Activated T-cell treated with anti-CD3 and anti-CD28 coated beads, Interleukin-2, amount 50 U/mL, for 24 hours (primary cell): ENCODE data around the gene MREG.
A peak's percentile ranks its signal among the peaks of the same experiment; 100 is the strongest.
"Not testable (repeated sequence)": the region's sequence is repeated elsewhere in the genome, so short reads cannot be mapped to it uniquely, and the experiment has no call there.

Experiments used
- DNase-seq: peaks from one replicate; pipeline ENCODE4 v3.0.0-alpha.2; 2020
- H3K27ac Mint-ChIP-seq: 2 replicates; pipeline ENCODE4 v1.8.0; 2020; ENCODE audit warnings: mild to moderate bottlenecking, mixed read lengths
- H3K27me3 Mint-ChIP-seq: 2 replicates; pipeline ENCODE4 v1.8.0; 2020; ENCODE audit warnings: mixed read lengths
- H3K36me3 Mint-ChIP-seq: 2 replicates; pipeline ENCODE4 v1.8.0; 2020; ENCODE audit warnings: low read depth, mixed read lengths
- H3K4me1 Mint-ChIP-seq: 2 replicates; pipeline ENCODE4 v1.8.0; 2020; ENCODE audit warnings: low read depth, mixed read lengths
- H3K4me3 Mint-ChIP-seq: 2 replicates; pipeline ENCODE4 v1.8.0; 2020; ENCODE audit warnings: mild to moderate bottlenecking, moderate library complexity, mixed read lengths
- H3K9me3 Mint-ChIP-seq: 2 replicates; pipeline ENCODE4 v1.8.0; 2020; ENCODE audit warnings: mixed read lengths

MREG gene

DNA sequence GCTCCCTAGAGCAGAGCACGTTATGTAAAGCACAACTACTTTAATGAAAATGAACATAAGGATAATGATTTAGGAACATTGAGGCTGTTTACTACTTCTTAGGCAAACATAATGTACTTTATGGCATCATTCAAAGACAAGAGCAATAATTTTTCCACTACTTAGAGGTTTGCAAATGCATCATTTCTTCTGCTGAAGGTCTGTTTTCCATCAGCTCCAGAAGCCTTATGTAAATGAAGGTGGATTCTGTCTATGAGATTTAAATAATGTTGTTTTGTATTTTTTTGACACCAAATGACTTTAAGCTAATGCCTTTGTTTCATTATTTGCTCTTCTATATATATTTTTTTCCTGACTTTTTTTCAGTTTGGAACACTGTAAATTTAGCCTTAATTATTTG lies 28.1 kb downstream of the MREG start:
- Mint-ChIP-seq H3K27ac (no peak overlapping the region), H3K27me3 (no peaks in the 10 kb centered on the region), H3K4me3 (no peak overlapping the region), H3K36me3 (peaks cover 47% of the 10 kb centered on the region), H3K4me1 (peaks cover 24% of the 10 kb centered on the region), H3K9me3 (peaks cover 13% of the 10 kb centered on the region)
- DNase-seq: no peak

DNA sequence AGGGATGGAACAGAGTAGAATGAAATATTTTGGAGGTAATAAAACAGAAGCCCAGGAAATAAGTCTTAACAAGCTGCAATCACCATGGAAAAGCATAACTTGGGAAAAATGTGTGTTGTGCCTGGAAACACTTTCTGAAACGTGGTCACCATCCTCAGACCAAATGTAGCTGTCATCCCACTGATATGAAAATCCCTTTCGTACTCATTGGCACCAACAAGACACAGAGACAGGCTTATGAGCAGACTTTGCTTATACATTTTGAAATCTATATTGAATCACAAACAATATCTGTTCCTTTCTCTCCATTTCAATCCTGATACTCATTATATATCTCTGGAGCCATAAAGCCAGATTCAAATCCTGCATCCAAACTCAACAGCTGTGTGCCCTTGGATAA lies 28.7 kb downstream of the MREG start:
- H3K36me3 Mint-ChIP-seq: peaks cover 41% of the 10 kb centered on the region

DNA sequence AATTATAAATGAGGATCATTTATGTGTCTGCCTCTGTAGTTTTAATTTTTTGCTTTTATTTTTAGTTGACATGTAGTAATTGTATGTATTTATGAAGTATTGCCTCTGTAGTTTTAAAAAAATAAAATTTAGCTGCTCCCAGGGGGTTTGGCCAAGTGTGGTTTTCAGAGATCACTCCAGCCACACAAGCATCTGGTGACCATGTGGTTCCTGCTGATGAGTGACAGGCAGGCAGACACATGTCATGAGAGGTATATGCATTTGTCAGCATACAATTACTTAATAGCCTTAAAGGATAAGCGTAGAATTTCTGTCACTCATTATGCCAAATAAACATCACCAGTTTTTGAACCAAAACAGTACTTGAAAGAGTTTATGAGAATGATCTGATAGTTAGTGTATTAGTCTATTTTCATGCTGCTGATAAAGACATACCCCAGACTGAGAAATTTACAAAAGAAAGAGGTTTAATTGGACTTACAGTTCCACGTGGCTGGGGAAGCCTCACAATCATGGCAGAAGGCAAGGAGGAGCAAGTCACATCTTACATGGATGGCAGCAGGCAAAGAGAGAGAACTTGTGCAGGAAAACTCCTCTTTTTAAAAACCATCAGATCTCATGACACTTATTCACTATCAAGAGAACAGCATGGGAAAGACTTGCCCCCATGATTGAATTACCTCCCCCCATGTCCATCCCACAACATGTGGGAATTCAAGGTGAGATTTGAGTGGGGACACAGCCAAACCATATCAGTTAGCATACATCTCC lies 29.6 kb downstream of the MREG start:
- Mint-ChIP-seq H3K4me1 (peaks cover 33% of the 10 kb centered on the region), H3K9me3 (peaks cover 12% of the 10 kb centered on the region), H3K36me3 (peaks cover 34% of the 10 kb centered on the region), H3K27me3 (no peaks in the 10 kb centered on the region), H3K27ac (no peak overlapping the region), H3K4me3 (no peak overlapping the region)
- no peak for DNase-seq

More for the DNA sequence above, 28.7 kb downstream of the MREG start:
- Mint-ChIP-seq H3K9me3 (peaks cover 12% of the 10 kb centered on the region), H3K27me3 (no peaks in the 10 kb centered on the region), H3K4me3 (no peak overlapping the region), H3K27ac (no peak overlapping the region), H3K4me1 (peaks cover 27% of the 10 kb centered on the region)
- DNase-seq: no peak

GRCh38 chr2:215982465-215982875 lies 30.9 kb downstream of the MREG start:
- H3K27me3 Mint-ChIP-seq: no peaks in the 10 kb centered on the region
- H3K9me3 Mint-ChIP-seq: peaks cover 12% of the 10 kb centered on the region
- H3K4me3 Mint-ChIP-seq: no peak overlapping the region
- H3K36me3 Mint-ChIP-seq: peaks cover 33% of the 10 kb centered on the region
- H3K27ac Mint-ChIP-seq: peak overlapping the region; percentile 85
- H3K4me1 Mint-ChIP-seq: peaks cover 44% of the 10 kb centered on the region
- DNase-seq: no peak

DNA sequence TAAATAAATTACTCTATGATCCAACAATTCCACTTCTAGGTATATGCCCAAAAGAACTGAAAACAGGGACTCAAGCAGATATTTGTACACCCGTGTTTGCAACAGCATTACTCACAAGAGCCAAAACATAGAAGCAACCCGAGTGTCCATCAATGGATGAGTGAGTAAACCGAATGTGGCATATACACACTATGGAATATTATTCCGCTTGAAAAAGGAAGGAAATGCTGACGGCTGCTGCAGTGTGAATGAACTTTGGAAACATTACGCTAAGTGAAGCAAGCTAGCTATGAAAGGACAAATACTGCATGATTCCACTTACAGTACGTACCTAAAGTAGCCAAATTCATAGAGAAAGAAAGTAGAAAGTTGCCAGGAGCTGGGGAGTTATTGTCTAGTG lies 32.2 kb downstream of the MREG start:
- H3K27ac Mint-ChIP-seq: no peak overlapping the region
- no peak for DNase-seq
- H3K27me3 Mint-ChIP-seq: no peaks in the 10 kb centered on the region
- H3K4me3 Mint-ChIP-seq: no peak overlapping the region
- H3K9me3 Mint-ChIP-seq: peaks cover 8% of the 10 kb centered on the region
- peaks cover 47% of the 10 kb centered on the region for H3K4me1 Mint-ChIP-seq
- H3K36me3 Mint-ChIP-seq: peaks cover 24% of the 10 kb centered on the region

DNA sequence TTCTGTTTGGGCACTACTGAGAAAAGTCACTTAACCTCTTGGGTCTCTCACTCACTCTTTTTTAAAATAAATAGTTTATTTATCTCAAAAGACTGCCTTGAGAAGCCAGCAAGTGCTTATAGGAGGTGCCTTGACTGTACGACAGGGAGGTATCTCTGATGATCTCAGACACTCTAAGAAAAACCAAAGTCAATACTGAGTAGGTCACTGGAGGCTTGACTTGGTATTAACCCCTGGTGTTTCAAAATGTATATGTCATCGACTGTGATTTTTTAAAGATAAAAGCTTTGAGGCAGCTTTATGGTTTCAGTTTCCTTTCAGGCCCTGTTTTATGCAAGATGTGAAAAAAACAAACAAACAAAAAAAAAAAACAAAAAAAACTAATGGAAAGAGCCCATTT lies 33.7 kb downstream of the MREG start:
- no peak overlapping the region for H3K27ac Mint-ChIP-seq
- H3K27me3 Mint-ChIP-seq: no peaks in the 10 kb centered on the region
- peaks cover 18% of the 10 kb centered on the region for H3K36me3 Mint-ChIP-seq

GRCh38 chr2:215974700-215975429 lies 38.5 kb downstream of the MREG start:
- Mint-ChIP-seq H3K4me1 (peaks cover 40% of the 10 kb centered on the region), H3K27me3 (no peaks in the 10 kb centered on the region)

More for the DNA sequence above, 33.7 kb downstream of the MREG start:
- peaks cover 7% of the 10 kb centered on the region for H3K9me3 Mint-ChIP-seq
- peaks cover 47% of the 10 kb centered on the region for H3K4me1 Mint-ChIP-seq
- no peak for DNase-seq
- no peak overlapping the region for H3K4me3 Mint-ChIP-seq

GRCh38 chr2:215973954-215974699 lies 39.2 kb downstream of the MREG start:
- Mint-ChIP-seq H3K27me3 (no peaks in the 10 kb centered on the region), H3K27ac (no peak overlapping the region), H3K36me3 (peaks cover 24% of the 10 kb centered on the region), H3K4me1 (peaks cover 41% of the 10 kb centered on the region), H3K9me3 (no peaks in the 10 kb centered on the region), H3K4me3 (no peak overlapping the region)
- no peak for DNase-seq

More at GRCh38 chr2:215974700-215975429, 38.5 kb downstream of the MREG start:
- Mint-ChIP-seq H3K36me3 (peaks cover 25% of the 10 kb centered on the region), H3K9me3 (no peaks in the 10 kb centered on the region), H3K27ac (no peak overlapping the region), H3K4me3 (no peak overlapping the region)
- DNase-seq: no peak

DNA sequence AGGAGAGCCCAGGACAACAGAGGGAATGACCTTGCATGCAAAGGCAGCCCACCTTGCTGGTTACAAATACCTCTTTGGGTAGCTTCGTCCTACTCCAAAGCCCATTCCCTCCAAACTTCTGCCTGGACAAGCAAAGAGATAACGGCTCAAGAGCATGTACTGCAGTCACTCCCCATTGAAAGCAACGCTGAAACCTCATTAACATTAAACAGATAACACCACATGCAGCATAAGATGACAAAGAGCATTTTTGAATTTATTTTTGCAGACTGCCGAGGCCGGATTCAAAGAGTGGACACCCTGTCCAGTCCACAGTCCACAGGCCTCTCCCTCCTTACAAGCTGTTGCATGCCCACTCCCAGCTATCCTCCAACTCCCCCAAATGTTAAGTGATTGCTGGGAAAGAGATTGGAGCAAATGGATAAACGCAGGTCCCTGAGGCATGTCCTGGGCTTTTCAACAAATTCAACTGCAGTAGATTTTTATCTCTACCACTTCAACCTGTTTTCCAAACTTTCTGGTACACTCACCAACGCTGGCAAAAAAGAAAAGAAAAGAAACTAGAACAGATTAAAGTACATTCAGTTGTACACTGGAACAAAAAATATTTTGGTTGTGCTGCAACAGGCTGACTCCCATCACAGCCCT lies 40.1 kb downstream of the MREG start:
- H3K27ac Mint-ChIP-seq: no peak overlapping the region
- H3K4me1 Mint-ChIP-seq: peaks cover 39% of the 10 kb centered on the region
- no peak overlapping the region for H3K4me3 Mint-ChIP-seq
- no peaks in the 10 kb centered on the region for H3K9me3 Mint-ChIP-seq
- peaks cover 24% of the 10 kb centered on the region for H3K36me3 Mint-ChIP-seq
- H3K27me3 Mint-ChIP-seq: no peaks in the 10 kb centered on the region
- no peak for DNase-seq

- no peak overlapping the region for H3K27ac Mint-ChIP-seq
- DNase-seq: no peak
- peaks cover 35% of the 10 kb centered on the region for H3K4me1 Mint-ChIP-seq
- no peaks in the 10 kb centered on the region for H3K27me3 Mint-ChIP-seq
- H3K9me3 Mint-ChIP-seq: no peaks in the 10 kb centered on the region
- no peak overlapping the region for H3K4me3 Mint-ChIP-seq
- H3K36me3 Mint-ChIP-seq: peaks cover 24% of the 10 kb centered on the region
These were observed 41.7 kb downstream of the MREG start for GRCh38 chr2:215971671-215972070.

DNA sequence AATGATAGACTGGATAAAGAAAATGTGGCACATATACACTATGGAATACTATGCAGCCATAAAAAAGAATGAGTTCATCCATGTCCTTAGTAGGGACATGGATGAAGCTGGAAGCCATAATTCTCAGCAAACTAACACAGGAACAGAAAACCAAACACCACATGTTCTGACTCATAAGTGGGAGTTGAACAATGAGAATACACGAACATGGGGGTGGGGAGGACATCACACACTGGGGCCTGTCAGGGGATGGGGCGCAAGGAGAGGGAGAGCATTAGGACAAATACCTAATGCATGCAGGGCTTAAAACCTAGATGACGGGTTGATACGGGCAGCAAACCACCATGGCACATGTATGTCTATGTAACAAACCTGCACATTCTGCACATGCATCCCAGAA lies 42.5 kb downstream of the MREG start:
- not testable (repeated sequence) for H3K27me3 Mint-ChIP-seq, H3K9me3 Mint-ChIP-seq, H3K4me3 Mint-ChIP-seq, DNase-seq
- H3K36me3 Mint-ChIP-seq: peaks cover 22% of the 10 kb centered on the region
- peak overlapping the region; percentile 88 for H3K27ac Mint-ChIP-seq
- peaks cover 38% of the 10 kb centered on the region for H3K4me1 Mint-ChIP-seq

DNA sequence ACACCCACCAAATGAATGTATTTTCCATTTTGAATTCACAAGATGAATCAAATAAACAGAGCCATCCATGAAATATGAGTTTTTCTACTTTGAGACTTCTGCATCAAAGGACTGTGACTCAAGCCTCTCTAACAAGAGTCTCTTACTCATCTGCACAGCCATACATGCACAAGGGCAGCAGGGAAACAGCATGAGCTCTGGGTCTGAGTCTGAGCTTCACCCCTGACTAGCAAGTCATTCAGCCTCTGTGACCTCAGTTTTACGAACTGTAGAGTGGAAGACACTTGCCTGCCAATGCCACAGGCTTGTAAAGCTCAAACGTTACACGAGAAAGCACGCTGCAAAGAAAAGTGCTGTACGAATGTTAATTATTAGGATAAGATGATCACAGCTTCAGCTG lies 42.9 kb downstream of the MREG start:
- H3K36me3 Mint-ChIP-seq: peaks cover 22% of the 10 kb centered on the region
- peaks cover 40% of the 10 kb centered on the region for H3K4me1 Mint-ChIP-seq

DNA sequence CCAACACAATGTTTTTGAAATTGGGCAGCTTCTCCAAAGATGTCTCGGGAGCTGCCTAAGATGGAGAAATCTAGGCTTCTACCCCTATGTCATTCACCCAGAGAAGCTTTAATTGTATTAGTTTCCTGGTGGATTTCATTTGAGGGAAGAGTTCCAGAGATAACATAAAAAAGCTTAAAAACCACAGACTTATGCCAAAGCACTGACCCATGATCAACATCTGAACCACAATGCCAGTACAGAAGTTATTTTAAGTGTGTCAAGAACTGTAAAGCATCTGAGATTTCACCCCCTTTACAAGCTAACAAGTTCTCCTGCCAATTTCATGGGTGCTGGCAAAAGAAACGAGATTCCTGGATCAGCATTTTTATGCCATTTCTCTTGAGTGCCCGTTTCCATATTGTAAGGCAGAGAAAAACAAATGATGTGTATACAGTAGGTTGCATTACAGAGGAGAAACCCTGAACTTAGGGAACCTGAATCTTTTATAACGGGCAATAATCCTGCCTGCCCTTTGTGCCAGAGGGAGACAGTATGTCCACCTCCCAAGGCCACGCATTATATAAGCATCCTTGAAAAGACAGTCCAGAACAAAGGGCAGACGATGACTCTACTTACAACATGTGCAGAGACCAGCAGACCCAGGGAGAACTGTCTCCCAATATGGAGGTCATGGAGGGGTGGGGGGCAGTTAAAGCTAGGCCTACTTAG lies 44.1 kb downstream of the MREG start:
- Mint-ChIP-seq H3K4me3 (no peak overlapping the region), H3K27ac (no peak overlapping the region), H3K27me3 (no peaks in the 10 kb centered on the region), H3K9me3 (no peaks in the 10 kb centered on the region), H3K36me3 (peaks cover 22% of the 10 kb centered on the region), H3K4me1 (peaks cover 42% of the 10 kb centered on the region)
- DNase-seq: no peak

More for the DNA sequence above, 42.9 kb downstream of the MREG start:
- H3K27ac Mint-ChIP-seq: peak overlapping the region; percentile 88
- no peak overlapping the region for H3K4me3 Mint-ChIP-seq
- H3K27me3 Mint-ChIP-seq: no peaks in the 10 kb centered on the region
- H3K9me3 Mint-ChIP-seq: no peaks in the 10 kb centered on the region
- no peak for DNase-seq

GRCh38 chr2:215968499-215968898 lies 44.9 kb downstream of the MREG start:
- DNase-seq: no peak
- H3K4me1 Mint-ChIP-seq: peaks cover 42% of the 10 kb centered on the region
- no peaks in the 10 kb centered on the region for H3K9me3 Mint-ChIP-seq
- H3K36me3 Mint-ChIP-seq: peaks cover 22% of the 10 kb centered on the region
- H3K27ac Mint-ChIP-seq: peak overlapping the region; percentile 66
- no peak overlapping the region for H3K4me3 Mint-ChIP-seq
- no peaks in the 10 kb centered on the region for H3K27me3 Mint-ChIP-seq
